Hematopoietic multipotent progenitor cell treated with erythropoietin and hydrocortisone succinate and interleukin-3 and kit ligand, for 6 days (in vitro differentiated cells): ENCODE measurements around the gene ASIC2.

Source experiments
- DNase-seq: peaks from one replicate; pipeline ENCODE4 v3.0.0-alpha.2; 2015

ASIC2 gene

DNA sequence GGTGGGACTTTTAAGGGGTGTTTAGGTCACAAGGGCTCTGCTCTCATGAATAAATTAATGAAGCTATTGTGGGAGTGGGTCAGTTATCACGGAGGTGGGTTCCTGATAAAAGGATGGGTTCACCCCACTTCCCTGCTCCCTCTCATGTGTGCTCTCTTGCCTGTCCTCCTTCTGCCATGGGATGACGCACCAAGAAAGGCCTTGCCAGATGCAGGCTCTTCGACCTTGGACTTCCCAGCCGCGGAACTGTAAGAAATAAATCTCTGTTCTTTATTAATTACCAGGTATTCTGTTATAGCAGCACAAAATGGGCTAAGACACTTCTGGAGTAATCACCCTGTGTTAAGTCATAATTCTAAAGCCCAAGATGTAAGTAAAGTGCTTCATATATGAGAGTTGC is 141.5 kb downstream of the ASIC2 start:
- DNase-seq = no peak

GRCh38 chr17:33145941-33146340 is 147.2 kb downstream of the ASIC2 start:
- no peak for DNase-seq

- DNase-seq = no peak
These were observed 148.3 kb downstream of the ASIC2 start for GRCh38 chr17:33144837-33145236.

- DNase-seq = peak; percentile 78
These were observed 150.3 kb downstream of the ASIC2 start for GRCh38 chr17:33142705-33143299.

- DNase-seq = no peak
These were observed 152.5 kb downstream of the ASIC2 start for GRCh38 chr17:33140413-33141099.

GRCh38 chr17:33138627-33139026 is 154.5 kb downstream of the ASIC2 start:
- no peak for DNase-seq

GRCh38 chr17:33137426-33137825 is 155.7 kb downstream of the ASIC2 start:
- no peak for DNase-seq

DNA sequence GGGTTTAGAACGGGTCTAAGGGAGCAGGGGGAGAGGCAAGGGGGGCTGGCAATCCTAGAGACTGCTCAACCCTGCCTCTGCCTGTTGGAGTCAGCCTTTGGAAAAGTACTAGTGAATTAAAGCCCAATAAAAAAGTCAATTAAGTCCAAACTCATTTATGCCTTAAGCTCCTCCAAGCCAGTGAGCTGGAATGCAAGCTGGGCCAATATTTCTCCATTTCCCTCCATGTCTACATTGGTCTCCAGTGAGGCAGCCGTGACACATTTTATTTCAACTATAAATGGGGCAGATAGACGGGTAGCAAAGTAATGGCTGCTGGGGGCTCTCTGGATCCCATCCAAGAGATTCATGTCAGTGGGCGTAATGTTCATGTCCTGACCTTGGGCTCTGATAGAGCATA is 157.4 kb downstream of the ASIC2 start:
- DNase-seq = no peak

- no peak for DNase-seq
These were observed 161.5 kb downstream of the ASIC2 start for GRCh38 chr17:33131620-33132019.

DNA sequence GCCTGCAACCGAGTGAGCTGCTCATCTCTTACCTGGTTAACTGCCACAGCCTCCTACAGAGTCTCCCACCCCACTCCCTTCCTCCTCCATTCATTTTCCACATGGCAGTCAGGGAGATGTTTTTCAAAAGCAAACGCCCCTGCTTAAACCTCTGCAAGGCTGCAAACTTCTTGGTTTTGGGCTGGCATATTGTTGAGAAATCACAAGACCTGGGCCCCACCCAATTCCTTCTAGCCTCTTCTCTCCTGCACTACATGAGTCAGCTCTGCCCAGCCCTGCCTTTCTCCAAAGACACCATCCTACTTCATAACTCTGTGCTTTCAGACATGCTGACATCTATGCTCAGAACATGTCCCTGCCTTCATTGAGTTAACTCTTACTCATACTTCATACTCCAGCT is 165.4 kb downstream of the ASIC2 start:
- DNase-seq = no peak

- no peak for DNase-seq
These were observed 167.0 kb downstream of the ASIC2 start for GRCh38 chr17:33126086-33126485.

DNA sequence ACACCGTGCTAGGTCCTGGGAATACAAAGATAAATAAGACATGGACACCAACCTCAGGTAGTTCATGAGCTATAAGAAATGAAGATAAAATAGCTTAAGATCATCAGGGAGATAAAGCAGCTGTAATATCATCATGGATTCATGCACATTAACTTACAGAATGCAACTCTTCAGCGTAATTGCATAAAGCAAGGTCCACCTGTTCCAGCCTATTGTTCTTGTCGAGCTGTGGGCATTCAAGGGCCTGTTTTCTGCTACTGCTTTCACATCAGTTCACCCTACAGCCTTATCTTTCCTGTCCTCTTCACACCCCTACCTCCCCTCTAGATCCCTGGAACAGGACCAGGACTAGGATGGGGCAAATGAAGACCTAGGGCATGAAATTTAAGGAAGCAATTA is 167.5 kb downstream of the ASIC2 start:
- no peak for DNase-seq

DNA sequence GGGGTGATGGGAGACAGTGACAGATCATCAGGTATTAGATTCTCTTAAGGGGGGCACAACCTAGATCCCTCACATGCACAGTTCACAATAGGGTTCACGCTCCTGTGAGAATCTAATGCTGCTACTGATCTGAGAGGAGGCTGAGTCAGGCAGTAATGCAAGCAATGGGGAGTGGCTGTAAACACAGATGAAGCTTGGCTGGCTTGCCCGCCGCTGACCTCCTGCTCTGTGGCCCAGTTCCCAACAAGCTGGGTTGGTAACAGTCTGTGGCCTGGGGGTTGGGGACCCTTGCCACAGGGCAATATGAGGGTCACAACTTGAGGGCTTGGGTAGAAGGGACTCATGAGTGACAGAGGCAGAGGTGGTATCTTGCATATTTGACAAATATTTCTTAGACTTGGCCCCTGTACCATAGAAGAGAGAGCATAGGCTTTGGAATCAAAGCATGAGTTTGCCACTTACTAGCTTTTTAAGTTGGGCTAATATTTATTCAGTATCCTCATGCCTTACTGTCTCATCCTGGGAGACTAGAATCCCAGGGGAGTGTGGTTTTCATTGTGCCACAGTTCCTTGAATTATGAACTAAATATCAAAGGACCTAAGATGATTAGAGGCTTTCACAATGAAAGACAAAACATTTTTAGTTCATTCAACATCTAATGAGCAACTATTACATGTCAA is 168.1 kb downstream of the ASIC2 start:
- no peak for DNase-seq

GRCh38 chr17:33124185-33124584 is 168.9 kb downstream of the ASIC2 start:
- DNase-seq = no peak

DNA sequence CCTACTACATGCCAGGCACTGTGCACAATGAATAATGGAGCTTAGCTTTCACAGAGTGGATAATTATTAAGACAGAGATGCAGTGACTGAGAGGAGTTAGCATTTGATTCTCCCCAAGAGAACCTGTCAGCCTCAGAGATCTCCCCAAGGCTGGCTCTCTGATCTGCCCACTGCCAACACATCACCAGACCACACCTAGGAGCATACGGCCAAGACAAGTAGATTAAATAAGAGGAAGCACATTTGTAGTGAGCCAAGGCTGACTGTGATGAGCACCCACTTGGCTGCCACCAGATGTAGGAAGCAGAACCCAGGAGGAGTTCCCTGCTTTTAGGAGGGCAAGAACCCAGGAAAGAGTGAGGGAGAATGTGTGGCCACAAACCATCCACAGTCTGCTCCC is 171.3 kb downstream of the ASIC2 start:
- no peak for DNase-seq

- DNase-seq = no peak
These were observed 171.8 kb downstream of the ASIC2 start for GRCh38 chr17:33121272-33121671.

- no peak for DNase-seq
These were observed 173.0 kb downstream of the ASIC2 start for GRCh38 chr17:33120103-33120502.

DNA sequence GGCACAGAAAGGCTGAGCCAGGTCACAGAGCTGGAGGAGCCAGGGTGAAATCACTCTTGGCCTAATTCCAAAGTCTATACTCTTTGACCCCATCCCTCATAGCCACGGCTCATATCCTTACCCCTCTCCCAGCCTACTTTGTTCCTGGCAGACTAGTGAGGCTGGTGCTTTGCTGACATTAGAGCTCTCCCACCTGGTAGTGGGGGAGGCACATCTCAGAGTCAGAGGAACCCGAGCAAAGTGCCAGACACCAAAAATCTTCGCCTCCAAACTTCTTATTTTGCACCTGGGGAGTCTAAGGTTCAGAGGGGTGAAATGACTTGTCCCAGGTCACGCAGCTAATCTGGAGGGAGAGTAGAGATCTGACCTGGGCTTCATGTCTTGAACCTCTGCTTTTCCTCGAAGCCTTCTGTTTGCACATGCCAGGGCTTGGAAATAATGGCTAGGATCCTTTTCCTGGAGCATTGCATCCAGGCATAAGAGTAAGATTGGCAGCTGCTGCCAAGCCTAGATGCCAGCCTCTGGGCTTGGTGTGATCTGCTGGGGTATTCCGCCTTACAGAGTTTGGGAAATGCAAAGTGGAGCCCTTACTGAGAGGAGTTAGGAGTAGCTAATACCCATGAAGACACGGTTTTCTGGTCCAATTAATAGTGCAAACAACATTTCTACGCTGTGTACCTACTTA is 174.6 kb downstream of the ASIC2 start:
- no peak for DNase-seq

DNA sequence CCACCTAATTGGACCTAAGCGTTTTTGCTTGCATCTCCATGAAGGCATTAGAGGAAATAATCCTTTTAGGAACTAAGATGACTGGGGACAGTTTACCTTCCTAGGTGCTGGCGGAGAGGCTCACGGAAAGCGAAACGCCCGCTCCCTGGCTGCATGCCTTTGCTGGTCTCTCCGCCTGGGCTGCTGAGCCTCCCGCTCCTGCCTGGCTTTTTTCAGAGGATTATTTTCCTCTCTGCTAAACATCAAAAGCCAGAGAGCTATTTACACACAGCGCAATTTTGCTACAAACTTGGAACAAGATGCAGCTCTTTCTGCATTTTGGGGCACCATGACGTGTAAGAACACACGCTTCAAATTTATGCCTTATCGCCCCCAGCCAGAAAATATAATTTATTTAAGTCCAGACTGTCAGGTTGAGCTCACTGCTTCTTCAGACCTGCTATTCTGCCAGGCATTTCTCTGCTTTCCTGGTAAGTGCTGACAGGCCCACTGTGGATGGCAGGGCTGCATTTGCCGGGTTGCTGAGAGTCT is 177.0 kb downstream of the ASIC2 start:
- DNase-seq = no peak

DNA sequence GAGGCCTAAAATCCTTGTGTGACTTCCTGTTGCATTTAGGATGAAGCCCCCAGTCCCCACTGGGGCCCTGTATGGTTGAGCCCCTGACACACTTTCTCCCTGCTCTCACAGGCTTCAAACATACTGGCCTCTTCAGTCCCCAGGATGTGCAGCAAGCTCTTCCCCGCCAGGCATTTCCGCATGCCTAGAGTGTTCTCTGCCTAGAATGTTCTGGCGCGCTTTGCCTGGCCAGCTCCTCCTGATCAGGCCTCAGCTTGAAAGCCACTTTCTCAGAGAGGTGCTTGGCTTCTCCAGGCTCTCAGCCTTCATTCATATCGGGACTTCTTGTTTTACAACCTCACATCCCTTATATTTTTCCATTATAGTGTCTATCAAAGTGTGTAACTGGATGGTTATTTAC is 177.7 kb downstream of the ASIC2 start:
- no peak for DNase-seq

DNA sequence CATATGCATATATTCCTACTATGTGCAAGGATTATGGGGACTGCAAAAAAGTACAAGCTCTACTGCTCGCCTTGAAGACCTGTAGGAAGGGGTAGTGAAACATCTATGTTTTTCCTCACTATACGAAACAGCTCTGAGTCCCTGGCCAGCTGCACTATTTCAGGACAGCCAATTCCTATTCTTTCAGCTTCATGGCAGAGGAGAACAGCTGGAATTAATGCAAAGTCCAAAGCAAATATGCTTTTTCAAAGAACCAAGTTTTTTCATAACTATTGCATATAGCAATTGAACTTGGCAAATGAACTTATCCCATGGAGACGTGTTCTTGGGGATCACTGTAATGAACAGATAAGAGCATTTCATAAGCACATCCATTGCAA is 179.1 kb downstream of the ASIC2 start:
- no peak for DNase-seq

- DNase-seq = no peak
These were observed 179.7 kb downstream of the ASIC2 start for GRCh38 chr17:33113276-33113990.

- DNase-seq = no peak
These were observed 180.3 kb downstream of the ASIC2 start for GRCh38 chr17:33112763-33113162.
